OCI-LY7 (cell line): ENCODE measurements around the gene DCAF8L2.

Source experiments
- EZH2phosphoT487 ChIP-seq: fragments of 200-600 bp; sonication (generic); IDR thresholded peaks from 2 replicates; pipeline ENCODE4 v1.6.1; 2018; ENCODE audit warnings: low read depth, borderline replicate concordance, mild to moderate bottlenecking, mixed run types, antibody characterized with exemption, low read length, moderate library complexity, mixed read lengths
- TF ChIP-seq, protein P1 (sequence below): fragments of 200-600 bp; sonication (generic); conservative IDR thresholded peaks from 2 replicates; pipeline ENCODE4 v1.5.1; 2014; ENCODE audit warnings: mild to moderate bottlenecking, antibody characterized with exemption, low read length, moderate library complexity, mixed read lengths

DNA sequence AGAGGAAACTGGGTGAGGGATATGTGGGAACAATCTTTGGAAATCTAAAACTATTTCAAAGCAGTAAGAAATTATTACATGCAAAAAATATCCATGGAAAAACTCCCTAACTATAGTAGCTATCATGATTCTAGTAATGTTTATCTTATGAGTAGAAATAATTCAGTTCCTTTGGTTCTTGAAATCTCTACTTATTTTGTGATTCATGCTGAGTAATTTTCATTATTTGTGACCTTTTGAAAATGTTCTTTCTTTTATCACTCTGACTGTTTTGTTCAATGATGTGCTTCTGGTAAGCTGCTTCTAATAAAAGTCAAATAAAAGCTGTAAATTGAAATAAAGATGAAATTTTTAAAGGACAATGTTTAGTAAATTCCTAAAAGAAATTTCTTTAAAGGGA lies 177.2 kb downstream of the DCAF8L2 start:
- TF ChIP-seq, protein P1, sequence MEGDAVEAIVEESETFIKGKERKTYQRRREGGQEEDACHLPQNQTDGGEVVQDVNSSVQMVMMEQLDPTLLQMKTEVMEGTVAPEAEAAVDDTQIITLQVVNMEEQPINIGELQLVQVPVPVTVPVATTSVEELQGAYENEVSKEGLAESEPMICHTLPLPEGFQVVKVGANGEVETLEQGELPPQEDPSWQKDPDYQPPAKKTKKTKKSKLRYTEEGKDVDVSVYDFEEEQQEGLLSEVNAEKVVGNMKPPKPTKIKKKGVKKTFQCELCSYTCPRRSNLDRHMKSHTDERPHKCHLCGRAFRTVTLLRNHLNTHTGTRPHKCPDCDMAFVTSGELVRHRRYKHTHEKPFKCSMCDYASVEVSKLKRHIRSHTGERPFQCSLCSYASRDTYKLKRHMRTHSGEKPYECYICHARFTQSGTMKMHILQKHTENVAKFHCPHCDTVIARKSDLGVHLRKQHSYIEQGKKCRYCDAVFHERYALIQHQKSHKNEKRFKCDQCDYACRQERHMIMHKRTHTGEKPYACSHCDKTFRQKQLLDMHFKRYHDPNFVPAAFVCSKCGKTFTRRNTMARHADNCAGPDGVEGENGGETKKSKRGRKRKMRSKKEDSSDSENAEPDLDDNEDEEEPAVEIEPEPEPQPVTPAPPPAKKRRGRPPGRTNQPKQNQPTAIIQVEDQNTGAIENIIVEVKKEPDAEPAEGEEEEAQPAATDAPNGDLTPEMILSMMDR, result no peak
- no peak for TF ChIP-seq EZH2phosphoT487
